Esophagus squamous epithelium (tissue), 4 donors: ENCODE measurements around the gene HSD11B2.
"Not testable (repeated sequence)": the region's sequence is repeated elsewhere in the genome, so short reads cannot be mapped to it uniquely, and the experiment has no call there.

Experiments used
- CTCF ChIP-seq, 6 experiments: fragments of 450-650 bp in 4 of 6; fragments of 200-600 bp in 2 of 6; sonication (generic) in 2 of 6; IDR thresholded peaks; one replicate each; pipeline ENCODE4 v1.5.1; 2016 to 2019; ENCODE audit warnings: antibody characterized with exemption in 6 of 6, mild to moderate bottlenecking in 4 of 6, moderate library complexity in 4 of 6
- POLR2A ChIP-seq, 4 donors: fragments of 450-650 bp; IDR thresholded peaks; one replicate each; pipeline ENCODE4 v1.6.1; 2017; ENCODE audit warnings: antibody characterized with exemption in 4 of 4, mild to moderate bottlenecking in 4 of 4, moderate library complexity in 3 of 4

GRCh38 chr16:67415421-67415820, 15.5 kb upstream of the HSD11B2 start:
- TF ChIP-seq CTCF, POLR2A (IDR thresholded peaks at IDR 0.05): not testable (repeated sequence)
